DMS53 (cell line): ENCODE data around the gene TSN.
"Not testable (repeated sequence)": the region's sequence is repeated elsewhere in the genome, so short reads cannot be mapped to it uniquely, and the experiment has no call there.

Experiments used
- DNase-seq: peaks from one replicate; lab custom pipeline; 2025; lab: John Stamatoyannopoulos, UW

TSN gene

DNA sequence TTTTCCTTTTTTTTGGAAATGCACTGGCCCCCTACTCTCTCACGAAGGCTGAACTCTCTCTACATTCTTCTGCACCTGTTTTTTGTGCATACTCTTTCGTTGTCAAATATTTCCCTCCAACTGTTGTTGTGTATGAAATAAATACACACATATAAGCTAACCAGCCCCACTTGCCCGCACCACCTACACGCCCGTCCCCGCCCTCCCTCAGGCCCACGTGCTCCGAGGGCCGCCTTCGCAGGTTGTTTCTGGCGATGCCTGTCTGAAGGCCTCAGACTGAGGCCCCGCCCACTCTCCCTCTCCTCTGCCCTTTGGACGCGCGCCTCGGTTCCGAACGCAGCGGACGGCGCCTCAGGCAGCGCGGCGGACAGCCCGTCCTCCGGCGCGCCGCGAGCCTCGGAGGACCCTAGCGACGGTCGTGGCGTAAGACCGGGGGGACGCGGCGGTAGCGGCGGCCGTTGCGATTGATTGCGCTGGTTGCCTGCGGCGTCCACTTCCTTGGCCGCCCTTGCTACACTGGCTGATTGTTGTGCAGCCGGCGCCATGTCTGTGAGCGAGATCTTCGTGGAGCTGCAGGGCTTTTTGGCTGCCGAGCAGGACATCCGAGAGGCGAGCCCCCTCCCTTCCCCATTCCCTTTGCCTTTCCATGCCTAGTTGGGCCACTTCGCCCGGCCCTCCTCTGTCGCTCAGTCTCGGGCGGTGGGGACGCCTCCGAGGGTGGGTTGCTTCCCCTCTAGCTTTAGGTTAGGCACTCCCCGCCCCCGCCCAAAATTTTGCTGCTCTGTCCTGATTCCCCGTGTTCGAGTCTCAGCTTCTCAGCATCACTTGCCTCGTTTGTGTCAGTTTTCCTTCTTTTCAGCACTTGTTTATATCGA, at the start of gene TSN:
TSN (plus strand) TSS at position 415 of the 875 bp plus-strand sequence; CDS start at position 544, 129 bp downstream.
- peak; percentile 99 for DNase-seq

DNA sequence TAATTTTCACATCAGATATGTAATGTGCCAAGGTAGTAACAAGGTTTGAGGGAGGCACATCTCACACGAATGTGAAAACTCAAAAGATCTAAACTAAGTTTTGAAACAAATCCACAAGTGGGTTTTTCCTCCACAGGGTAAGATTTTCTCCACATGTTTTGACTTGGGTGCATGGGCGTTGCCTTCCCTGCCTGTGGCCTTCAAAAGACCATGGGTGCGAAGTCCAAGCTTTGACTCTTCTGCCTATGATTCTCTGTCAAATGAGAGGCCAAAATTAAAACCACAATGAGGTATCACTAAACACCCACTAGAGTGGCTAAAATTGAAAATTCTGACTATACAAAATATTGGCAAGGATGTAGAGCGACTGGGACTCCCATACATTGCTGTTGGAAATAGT, 49.5 kb upstream of the TSN start:
- DNase-seq = no peak

DNA sequence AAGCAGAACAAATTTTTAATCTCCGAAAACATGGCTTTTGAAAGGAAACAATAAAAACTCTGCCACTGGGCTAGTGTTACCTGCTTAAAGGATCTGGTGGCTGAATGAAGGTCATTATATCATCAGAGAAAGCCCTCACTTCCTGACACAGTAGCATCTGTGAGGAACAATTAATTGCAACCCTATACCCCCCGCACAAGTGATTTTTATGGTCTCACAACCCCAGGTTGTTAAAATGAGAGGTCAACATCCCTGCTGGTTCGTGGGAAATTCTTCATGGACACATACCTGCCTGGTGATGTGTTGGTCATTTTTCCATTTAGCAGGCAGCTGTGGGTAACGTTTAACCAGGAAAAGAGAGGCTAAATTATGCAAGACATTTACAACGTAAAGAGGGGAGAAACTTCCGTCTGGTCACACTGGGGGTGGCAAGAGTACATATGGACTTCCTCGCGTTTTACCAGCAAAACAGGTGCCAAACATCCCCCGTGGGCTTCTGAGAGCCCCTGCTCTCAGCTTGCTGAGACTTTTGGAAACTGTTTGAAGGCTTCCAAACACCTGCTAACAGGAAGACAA, 48.0 kb upstream of the TSN start:
- peak; percentile 75 for DNase-seq

DNA sequence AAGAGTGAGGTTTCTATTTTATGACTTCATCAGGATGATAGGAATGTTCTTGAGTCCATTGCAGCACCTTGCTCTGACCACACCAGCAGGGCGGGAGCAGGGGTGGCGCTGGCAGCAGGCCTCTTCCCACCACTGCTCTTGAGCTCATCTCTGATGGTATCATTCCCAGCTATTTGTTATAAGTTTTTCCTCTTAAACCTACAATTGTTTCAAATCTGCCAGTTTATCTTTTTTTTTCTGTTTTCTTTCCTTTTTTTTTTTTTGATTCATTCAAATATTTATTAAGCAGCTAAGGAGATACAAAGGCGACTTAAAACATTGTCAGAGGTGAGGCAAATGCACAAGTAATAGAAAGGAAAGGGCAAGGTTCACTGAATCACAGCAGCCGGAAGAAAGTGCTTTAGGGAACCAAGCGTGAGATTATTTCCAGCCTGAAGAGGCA, 47.5 kb upstream of the TSN start:
- peak; percentile 78 for DNase-seq

DNA sequence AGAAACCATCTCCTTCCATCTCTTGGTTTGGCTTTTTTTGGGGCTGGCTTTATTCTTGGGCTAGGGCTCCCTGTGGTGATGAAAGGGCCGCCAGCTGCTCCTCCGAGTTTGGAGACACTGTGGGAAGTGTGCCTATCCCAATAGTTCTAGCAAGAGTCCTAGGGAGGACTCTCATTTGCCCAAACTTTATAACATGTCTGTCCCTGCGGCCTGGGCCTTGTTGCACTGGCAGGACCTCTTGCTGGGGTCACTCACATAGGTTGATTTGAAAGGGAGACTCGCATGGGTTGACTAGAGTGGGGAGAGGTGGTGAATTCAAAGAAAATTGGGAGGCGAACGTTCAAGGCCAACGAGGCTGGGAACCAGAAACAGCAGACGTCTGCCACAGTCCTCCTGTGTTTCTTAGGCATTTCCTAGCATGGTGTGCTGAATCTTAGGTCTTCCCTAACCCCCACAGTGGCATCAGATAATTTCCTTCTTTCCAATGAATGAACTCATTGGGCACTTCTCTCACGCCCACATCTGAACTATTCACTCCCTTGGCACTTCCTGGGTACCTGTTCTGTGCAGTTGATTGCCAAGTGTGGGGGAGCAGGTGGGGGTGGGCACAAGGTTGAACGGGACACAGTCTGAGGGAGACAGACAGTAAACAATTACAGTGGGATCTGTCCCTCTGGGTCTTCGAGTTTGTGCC, 45.5 kb upstream of the TSN start:
- DNase-seq = no peak

DNA sequence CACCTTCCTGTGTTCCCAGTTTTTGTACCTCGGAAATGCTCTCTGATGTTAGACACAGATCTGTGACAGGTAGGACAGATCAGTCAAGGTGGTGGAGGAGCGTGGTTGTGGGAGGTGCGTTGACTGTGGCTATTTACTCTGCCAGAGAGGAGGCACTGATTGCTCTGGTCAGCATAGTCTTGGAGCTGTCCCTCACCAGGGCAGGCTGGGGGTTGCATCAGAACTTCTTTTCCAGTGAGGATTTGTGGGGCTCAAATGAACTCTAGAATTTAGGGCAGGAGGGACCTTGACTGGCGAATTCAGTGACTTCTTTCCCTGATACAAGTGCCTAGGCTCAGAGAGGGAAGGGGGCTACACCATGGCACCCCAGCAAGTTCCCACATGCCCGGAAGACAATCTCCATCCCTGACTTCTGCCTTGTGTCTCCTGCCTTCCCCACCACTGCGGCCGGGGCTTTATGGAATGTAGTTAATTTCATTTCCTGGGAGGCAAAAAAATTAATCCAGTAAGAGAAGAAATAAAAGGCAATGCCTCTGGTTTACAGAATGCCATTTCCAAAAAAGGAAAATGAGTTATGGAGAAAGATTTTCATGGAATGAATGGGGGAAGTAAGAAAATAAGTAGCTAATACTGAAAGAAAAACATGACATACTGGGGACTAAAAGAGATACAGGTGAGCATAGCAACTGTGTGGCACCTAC, 44.8 kb upstream of the TSN start:
- no peak for DNase-seq

DNA sequence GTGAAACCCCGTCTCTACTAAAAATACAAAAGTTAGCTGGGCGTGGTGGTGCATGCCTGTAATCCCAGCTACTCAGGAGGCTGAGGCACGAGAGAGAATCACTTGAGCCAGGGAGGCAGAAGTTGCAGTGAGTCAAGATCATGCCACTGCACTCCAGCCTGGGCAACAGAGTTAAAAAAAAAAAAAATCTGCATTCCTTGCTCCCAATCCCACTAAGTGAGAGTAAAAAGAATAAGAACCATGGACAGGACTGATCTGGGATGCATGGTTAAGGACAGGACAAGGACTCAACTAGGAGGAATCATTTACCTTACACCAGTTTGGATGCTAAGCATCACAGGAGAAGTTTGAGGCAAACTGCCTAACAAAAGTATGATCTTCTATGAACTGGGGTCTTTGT, 44.0 kb upstream of the TSN start:
- DNase-seq = not testable (repeated sequence)

DNA sequence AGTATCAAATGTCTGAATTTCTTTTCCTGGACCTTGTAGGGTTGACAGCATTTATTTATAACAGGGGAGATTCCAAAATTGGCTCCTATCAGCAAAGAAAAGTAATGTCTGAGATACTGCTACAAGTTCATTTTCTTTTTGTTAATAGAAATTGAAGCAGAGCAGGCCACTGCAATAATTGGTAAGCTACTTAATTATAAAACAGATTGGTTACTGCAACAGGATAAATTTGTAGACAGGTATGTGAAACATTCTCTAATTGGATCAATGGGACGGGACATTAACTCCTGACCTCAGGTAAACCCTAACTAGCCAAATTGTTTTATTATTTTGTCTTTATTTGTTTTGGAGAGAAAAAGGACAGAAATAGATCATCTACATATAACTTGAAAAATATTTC, 39.3 kb upstream of the TSN start:
- DNase-seq = no peak

DNA sequence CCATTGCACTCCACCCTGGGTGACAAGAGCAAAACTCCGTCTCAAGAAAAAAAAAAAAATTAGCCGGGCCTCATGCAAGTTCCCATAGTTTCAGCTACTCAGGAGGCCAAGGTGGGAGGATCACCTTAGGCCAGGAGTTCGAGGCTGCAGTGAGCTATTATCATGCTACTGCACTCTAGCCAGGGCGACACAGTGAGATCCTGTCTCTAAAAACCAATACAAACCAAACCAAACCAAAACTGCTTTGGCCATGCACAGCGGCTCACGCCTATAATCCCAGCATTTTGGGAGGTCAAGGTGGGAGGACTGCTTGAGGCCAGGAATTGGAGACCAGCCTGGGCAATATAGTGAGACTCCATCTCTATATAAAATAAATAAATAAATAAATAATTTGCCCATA, 37.9 kb upstream of the TSN start:
- DNase-seq = no peak

DNA sequence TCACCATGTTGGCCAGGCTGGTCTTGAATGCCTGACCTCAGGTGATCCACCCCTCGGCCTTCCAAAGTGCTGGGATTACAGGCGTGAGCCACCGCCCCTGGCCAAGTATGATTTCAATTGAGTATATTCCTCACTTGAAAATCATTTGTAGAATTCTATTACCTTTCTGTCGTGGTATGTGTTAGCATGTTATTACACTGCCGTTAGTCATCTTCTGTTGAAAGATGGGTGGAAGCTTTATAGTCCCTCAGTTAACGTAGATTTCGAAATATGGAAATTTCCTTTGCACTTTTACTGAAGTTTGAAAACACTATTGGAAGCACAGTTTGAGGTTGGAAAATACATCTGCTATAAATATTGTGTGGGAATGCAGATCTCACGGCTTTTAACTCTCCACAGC, 33.5 kb upstream of the TSN start:
- no peak for DNase-seq

DNA sequence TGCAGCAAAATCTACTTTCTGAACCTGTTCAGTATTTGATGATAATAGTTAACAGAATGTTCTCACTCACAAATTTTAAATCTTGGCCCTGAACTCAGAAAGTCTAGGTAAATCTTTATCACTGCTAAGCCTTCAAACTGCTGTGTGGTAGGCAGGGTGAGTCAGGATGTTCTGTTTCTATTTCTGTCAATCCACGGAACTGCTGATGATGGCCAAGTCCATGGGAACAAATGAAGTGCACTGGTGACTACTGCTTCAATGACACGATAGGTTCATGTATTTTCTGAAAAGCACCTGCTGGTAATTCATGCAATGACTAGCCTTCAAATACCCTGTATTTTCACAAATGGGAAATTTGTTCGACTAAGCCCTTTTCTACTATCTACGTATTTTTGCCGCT, 33.0 kb upstream of the TSN start:
- peak; percentile 26 for DNase-seq

DNA sequence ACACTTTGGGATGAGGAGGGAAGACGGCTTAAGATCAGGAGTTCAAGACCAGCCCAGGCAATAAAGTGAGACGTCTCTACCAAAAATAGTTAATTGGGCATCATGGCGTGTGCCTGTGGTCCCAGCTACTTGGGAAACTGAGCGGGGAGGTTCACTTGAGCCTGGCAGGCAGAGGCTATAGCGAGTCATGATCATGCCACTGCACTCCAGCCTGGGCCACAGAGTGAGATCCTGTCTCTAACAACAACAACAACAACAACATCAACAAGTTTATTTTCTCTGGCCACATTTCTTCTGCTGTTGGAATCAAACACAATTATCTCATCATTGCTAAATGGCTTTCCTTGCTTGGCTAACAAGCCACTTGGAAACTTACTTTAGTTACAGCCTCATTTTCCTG, 32.1 kb upstream of the TSN start:
- DNase-seq = no peak

DNA sequence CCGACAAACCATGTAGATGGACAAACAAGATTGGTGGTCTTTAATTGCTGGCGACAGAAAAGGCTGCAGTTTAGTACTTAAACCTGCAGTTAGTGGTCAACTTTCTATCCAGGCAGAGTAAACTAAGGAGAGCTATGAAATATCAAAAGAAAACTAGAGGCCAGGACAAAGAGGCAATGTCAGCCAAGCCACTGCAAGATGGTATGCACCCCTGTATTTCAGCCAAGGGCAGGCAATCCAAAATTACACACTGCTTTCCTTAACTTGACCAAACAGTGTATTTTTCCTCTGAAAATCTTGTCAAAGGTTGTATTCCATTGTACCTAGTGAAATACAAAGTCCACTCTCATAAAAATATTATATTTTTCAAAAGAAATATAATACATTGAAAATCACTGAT, 28.1 kb upstream of the TSN start:
- DNase-seq = no peak

DNA sequence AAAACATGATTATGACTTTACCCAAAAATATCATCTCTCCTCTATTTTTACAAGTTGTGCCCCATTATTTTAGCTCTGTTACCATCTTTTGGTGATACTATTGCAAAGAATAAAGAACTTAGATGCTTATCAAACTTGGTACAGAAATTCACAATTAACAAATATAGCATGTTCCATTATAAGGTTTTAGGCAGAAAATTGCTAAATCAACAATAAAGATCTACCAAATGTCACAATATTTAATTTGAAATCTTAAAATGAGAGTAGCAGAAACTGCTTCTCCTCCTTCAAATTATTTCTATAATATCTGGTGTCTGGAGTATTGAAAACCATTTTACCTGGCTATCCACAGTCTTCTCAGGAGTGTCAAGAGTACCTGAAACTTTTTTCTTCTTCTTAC, 27.5 kb upstream of the TSN start:
- no peak for DNase-seq

DNA sequence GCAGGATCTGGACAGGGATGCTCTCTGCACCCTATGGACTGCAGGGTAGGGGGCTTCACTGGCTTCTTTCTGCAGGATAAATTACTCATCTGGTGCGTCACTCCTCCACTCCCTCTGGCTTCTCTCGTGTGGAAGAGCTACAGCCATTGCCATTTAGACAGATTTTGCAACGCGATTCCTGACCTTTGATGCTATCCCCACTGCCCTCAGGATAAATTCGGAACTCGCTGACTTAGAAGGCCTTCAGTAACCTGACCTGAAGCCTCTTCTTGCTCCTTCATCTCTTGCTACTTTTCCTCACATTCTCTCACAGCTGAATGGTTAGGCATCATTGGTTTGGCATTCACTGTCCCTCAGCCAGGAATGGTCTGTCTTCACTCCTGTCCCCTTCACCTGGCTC, 24.1 kb upstream of the TSN start:
- DNase-seq = no peak

DNA sequence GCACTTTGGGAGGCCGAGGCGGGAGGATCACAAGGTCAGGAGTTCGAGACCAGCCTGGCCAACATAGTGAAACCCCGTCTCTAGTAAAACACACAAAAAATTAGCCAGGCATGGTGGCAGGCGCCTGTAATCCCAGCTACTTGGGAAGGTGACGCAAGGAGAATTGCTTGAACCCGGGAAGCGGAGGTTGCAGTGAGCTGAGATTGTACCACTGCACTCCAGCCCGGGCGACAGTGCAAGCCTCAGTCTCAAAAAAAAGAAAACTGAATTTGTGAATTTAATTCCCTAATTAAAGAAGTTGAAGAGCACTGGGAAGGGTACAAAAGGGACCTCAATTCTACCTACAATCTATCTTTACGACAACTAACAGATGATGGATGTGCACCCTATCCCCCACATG, 20.9 kb upstream of the TSN start:
- DNase-seq = not testable (repeated sequence)

DNA sequence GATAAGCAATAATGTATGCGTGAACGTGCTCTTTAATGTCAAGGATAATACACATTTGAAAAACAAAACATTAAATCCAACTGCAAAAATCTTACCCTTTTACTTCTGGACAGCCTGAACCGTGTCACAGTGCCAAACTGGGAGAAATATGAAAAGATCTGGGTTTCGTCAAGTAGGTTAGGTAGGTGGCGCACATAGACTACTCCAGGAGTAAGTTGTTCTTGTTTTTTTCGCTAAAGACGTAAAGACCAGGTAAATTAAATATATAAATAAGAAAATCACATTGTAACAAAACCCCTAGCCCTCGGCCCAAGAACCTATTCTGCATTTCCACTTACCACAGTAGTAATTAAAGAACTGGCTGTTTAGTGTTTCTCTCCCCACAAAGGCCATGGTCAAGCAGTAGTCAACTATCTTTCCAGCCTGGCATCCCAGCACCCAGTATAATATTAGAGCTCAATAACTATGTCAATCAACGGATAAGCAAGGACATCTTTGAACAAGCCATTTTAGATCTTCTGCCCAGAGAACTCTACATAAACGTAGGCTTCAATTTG, 19.9 kb upstream of the TSN start:
- peak; percentile 40 for DNase-seq

DNA sequence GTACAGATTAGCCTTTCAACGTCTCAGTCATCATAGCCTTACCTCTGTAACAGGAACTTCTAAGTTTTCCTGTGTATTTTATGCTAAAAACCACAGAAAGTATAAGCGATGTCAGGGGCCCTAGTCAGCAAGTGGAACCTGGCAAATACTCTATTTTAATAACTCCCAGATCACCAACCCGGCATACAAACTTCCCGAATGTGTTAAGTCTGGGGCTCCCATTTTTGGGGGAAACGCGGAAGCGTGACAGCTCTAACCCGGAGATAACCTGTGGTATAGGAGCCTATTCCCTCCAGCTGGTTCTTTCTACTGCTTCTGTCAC, 19.4 kb upstream of the TSN start:
- no peak for DNase-seq

DNA sequence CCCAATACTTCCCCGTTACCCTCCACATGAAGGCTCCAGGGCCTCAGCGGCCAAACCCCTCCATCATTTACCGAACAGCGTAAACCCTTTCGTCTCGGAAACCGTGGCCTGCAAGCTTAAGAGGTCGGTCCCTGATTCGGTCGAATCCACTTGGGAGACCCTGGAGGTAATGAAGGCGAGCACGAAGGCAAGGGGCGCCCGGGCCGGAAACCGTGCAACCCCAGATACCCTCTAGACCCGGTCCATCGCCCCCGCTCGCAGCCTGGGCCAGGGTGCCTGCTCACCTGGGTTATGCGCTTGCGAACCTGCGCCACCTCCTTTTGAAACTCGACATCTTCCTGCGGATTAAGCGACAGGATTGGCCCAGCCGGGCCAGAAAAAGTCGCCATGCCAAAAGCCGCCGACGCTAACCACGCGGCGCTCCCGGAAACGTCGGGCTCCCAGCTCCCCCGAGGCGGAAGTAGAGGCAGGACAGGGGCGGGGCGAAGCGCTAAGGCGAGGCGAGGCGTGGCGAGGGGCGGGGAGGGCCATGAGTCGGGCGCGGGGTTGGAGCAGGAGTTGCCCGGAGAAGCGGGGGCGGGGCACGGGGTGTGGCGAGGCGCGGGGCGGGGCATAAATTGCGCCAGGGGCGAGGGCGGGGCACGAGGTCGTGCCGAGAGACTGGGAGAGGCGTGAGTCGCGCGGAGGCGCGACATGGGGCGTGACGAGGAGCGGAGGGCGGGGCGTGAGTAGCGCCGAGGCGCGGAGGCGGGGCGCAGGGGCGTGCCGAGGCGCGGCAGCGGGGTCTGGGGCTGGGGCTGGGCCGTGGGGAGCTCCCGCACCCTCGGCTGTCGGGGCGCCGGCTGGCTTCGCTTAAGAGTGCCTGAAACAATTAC, 18.8 kb upstream of the TSN start, which contains the start of gene NIFK:
NIFK (minus strand) TSS at position 414 of the 875 bp plus-strand sequence; CDS start at position 389, 25 bp downstream.
- peak; percentile 99 for DNase-seq

DNA sequence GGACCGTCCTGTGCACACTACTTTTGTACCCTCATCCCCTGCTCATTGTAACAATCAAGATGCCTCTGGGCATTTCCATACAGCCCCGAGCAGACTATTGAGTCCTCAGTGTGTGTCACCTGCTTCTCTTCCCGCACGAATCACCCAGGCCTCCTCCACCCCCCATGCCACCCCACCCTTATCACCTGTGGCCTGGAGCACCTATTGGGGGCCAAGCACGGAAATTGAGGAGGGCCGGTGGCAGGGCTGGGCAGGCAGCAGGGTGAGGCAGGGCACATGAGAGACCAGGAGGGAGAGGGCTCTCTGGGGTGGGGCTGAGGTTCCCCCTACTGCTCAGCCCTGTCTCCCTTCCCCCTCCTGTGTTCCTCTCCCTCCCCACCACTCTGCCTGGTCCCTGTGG, 14.5 kb upstream of the TSN start:
- DNase-seq = no peak

DNA sequence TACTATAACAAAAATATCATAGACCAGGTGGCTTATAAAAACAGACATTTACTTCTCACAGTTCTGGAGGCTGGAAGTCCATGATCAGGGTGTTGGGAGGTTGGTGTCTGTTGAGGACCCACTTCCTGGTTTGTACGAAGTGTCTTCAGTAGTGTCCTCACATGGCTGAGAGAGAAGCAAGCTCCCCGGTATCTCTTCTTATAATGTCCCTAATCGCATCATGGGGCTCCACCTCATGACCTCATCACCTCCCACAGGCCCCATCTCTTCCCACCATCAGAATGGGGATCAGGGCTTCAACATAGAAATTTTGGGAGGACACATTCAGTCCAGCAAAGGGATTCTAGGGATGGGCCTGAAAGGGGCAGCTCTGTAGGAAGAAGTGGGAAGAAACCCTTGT, 14.0 kb upstream of the TSN start:
- no peak for DNase-seq
